Measurements from ENCODE around the gene DOC2B.
"Not testable (repeated sequence)": the region's sequence is repeated elsewhere in the genome, so short reads cannot be mapped to it uniquely, and the experiment has no call there.

DOC2B gene

GRCh38 chr17:187130-187529, 5.7 kb upstream of the DOC2B start:
- no peak for DNase-seq

DNA sequence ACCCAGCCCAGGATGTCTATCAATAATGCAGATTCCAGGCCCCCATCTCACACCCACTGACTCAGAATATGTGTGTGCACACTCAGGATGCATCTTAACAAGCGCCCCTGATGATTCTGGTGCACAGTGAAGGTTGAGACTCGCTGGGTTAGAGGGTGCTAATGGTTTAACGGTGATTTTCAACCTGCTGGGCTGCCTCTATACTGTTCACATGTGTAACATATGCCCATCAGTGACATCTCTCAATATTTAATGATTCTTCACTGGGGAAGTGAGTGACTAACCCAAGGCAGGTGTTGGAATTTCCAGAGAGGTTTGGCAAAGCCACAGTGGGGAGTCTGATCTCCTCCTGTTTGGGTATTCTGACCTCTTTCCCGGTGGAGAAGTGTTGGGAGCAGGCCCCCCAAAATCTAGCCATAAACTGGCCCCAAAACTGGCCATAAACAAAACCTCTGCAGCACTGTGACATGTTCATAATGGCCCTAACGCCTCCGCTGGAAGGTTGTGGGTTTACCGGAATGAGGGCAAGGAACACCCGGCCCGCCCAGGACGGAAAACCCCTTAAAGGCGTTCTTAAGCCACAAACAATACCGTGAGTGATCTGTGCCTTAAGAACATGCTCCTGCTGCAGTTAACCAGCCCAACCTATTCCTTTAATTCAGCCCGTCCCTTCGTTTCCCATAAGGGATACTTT, 4.1 kb upstream of the DOC2B start:
- DNase-seq, result no peak

DNA sequence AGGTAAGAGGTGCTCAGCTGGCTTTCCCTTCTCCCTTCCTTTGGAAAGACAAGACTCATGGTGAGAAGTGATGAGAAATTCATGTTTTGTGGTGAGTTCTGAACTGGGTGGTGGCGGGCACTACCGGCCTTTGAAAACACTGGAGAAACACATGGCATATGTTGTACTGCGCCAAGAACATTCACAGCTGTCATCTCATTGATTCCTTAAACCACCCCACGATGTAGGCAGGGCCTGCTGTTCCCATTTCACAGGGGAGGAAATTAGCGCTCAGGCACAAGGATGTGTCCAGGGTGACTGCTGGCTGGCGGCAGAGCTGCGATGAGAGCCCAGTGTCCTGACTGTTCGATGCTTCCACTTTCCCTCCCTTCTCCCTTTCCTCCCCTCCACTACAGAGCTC, 1.6 kb upstream of the DOC2B start:
- no peak for DNase-seq

DNA sequence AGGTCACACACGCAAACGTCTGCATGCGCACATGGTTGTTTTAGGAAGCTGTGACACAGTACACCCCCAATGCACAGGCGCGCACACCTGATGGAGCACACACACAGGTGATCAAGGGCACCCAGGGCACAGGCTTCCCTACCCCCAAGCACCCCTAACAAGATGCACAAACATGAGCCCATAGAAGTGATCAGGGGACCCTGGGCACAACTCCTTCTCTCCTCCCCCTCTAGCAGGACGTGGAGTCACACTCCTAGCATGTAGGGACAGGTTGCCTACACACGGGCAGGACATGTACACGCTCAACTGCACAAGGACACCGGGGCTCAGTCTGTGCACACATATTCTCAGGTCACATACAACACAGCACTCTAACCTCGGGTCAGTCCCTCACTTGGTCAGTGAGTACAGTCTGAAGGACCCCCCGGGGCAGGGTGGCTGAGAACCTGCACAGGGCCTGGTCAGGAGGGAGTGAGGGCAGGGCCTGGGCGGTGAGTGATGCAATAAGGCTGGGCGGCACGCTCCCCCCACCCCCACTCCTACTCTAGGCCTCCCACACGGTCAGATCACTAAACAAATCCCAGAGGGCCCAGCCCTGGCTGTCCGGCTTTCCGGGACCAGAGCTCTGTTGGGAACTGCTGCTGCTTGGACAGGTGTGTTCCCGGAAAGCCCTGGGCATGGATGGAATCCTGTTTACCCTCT, 751 bp upstream of the DOC2B start:
- no peak for DNase-seq

- DNase-seq, result no peak
Observed at GRCh38 chr17:180381-181244, 837 bp downstream of the DOC2B start.

GRCh38 chr17:179781-180380, 1.6 kb downstream of the DOC2B start:
- DNase-seq, result no peak

GRCh38 chr17:179066-179432, 2.4 kb downstream of the DOC2B start:
- DNase-seq, result no peak

DNA sequence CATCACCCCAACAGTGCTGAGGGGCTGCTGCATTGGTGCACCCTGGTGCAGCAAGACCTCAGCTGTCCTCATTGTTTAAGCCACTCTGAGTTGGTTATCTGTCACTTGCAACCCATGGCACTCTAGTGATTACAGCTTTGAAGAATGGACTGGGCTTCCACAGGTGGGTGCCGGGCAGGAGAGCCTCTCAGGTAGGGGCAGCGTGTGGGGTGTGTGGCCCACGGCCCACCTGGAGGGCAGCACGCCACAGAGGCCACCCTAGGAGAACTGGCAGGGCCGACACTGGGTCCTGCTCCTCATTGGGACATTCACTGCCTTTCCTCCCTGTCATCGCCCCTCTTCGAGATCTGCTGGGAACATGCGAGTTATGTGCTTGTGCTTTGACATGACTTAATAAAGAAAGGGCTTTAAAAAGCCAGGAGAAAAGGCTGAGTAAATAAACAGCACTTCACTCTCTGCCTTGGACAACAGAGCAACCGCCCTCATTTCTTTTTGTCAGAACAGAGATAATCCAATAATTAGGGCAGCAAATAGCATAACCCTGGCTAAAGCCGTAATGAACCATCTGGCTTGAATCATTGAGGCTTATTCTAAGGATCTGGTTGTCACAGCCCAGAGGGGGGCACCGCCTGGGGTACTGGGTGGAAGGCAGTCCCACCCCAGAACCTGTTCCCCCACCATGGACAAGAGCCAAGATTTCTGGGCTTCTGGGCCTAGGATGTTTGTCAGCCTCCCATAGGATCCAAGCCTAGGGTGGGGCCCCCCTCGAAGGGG, 3.0 kb downstream of the DOC2B start:
- no peak for DNase-seq

DNA sequence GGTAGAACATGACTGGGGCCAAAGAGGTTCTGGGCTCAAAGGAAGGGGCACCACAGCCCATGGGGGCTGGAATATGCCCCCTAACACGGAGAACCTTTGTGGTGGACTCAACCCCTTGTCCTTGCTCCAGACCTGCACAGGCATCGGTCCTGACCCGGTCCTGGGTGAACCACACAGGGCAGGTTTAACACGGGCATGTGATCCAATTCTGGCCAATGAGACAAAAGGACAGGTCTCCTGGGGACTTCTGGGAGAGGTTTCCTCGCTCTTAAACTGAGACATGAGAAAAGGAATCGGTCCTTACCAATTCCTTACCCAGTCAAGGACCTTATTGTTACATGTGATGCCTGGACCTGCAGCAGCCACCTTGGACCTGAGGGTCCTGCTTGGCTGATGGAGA, 3.7 kb downstream of the DOC2B start:
- no peak for DNase-seq

DNA sequence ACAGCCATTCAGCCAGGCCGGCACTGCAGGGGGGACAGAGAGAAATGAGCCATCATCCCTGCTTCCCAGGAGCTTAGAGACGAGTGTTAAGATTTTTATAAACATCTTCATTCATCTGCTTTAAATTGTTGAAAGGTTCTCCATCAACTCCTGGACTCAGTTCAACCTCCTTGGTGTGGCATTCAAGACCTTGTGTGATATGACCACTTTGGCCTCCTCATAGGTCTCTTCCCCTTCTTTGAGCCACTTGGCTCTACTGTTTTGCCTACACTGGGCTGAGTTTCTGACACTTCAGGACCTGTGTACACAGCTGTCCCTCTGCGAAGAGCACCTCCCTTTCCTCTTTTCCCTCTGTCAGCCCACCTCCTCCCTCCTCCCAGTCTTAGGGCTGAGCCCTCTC, 4.3 kb downstream of the DOC2B start:
- DNase-seq, result no peak

DNA sequence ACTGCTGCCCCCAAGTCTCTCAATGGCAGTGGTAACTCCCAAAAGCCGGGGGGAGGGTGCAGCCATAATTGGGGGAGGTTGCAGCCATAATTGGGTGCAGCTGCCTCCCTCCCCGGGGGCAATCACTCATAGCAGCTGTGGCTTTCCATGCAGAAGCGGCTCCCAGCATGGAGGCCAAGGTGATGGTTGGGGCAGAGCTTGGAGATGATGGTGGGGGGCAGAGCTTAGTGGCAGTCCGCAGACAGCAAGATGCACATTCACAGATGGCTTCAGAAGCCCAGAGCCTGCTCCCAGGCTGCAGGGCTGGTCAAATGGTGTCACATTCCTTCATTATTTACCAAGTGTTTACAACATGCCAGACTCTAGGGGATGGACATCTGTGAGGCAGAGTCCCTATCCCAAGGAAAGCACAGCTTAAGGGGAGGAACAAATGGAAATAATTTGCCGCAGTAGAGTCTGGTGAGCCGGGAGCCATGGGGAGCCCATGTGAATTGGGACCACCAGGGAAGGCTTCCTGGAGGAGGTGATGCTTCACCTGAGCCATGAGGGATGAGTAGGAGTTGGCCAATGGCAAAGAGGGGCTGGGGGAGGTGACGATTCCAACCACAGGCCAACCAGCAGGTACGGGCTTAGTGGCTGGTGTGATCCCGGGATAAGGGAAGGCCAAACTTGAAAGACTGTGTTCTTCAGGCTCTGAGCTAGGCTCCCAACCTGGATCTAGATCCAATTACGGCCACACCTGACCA, 8.1 kb downstream of the DOC2B start:
- no peak for DNase-seq

DNA sequence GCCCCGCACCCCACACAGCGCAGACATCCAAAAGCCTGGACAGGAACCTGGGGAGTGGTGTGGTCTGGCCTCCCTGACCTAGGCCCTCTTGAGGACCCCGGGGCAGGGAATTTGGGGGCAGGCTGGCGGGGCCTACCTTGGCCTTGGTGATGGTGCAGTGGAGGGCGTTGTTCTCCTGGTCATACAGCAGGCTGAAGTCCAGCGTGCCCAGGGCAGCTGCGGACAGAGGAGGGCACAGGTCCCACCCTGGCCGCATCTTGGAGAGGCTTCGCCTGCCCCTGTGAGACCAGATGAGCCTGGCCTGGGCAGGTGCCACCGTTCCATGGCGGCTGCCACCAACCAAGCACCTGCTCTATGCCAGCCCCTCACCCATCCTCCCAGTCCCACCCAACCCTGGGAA, 9.0 kb downstream of the DOC2B start:
- DNase-seq, result no peak

- DNase-seq, result no peak
Observed at GRCh38 chr17:171871-172270, 9.6 kb downstream of the DOC2B start.

DNA sequence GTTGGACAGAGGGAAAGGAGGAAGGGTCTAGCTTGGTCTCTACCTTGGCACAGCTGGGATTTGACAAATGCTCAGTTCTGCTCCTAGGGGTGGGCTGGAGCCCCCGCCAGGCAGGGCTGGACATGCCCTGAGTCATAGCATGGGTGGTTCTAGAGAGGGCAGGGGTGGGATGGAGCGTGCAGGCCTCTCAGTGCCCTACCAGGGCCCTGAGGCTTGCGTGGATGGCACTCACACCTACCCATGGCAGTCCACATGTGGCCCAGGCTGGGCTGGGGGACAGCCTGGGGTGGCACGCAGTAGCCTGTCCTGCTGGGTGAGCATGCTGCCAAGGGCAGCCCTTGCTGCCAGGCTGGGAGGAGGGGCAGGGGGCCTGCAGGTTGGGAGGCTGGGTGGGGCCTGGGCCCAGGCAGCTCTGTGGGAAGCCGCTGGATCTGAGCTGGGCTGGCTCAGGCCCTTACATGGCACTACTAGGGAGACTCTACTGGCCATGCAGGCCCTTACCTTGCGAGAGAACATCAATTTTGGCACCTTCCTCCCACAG, 11.2 kb downstream of the DOC2B start:
- no peak for DNase-seq

DNA sequence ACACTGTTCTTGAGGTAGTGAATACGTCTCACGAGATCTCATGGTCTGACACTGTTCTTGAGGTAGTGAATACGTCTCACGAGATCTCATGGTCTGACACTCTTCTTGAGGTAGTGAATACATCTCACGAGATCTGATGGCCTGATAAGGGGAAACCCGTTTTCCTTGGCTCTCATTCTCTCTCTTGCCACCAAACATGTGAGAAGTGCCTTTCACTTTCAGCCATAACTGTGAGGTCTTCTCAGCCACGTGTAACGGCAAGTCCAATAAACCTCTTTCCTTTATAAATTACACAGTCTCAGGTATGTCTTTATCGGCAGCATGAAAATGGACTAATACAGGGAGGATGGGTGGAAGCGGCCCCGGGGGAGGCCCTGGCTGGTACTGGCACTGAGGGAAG, 12.8 kb downstream of the DOC2B start:
- DNase-seq, result not testable (repeated sequence)

GRCh38 chr17:165939-166338, 15.5 kb downstream of the DOC2B start:
- no peak for DNase-seq

- peak; percentile 26 for DNase-seq
Observed at GRCh38 chr17:164303-165235, 16.9 kb downstream of the DOC2B start.

- DNase-seq, result no peak
Observed at GRCh38 chr17:163514-164098, 17.8 kb downstream of the DOC2B start.

GRCh38 chr17:162689-163088, 18.8 kb downstream of the DOC2B start:
- DNase-seq, result no peak

GRCh38 chr17:161481-161880, 20.0 kb downstream of the DOC2B start:
- no peak for DNase-seq

All from fibroblast of skin of right quadriceps (primary cell).